Central memory CD8-positive, alpha-beta T cell (primary cell): ENCODE data around the gene SERINC2.
"Not testable (repeated sequence)": the region's sequence is repeated elsewhere in the genome, so short reads cannot be mapped to it uniquely, and the experiment has no call there.

Experiments
- ATAC-seq: fragments of 150-1000 bp; cut with Tn5 transposase; replicated peaks from 2 replicates; pipeline ENCODE4 v1.10.0; 2022; ENCODE audit warnings: mild to moderate bottlenecking, moderate FRiP score, moderate number of reproducible peaks; ENCODE audit not compliant: poor library complexity, severe bottlenecking; ENCODE audit errors: extremely low read depth
- DNase-seq, 2 donors: peaks; one replicate each; pipeline ENCODE4 v3.0.0; 2021; ENCODE audit warnings: low spot score in 2 of 2
- H3K27ac Mint-ChIP-seq: one replicate; pipeline ENCODE4 v1.8.0; 2022; ENCODE audit warnings: low read depth, mild to moderate bottlenecking, moderate library complexity, mixed read lengths
- H3K27me3 Mint-ChIP-seq: one replicate; pipeline ENCODE4 v1.8.0; 2022; ENCODE audit warnings: mixed read lengths
- H3K36me3 Mint-ChIP-seq: one replicate; pipeline ENCODE4 v1.8.0; 2022; ENCODE audit warnings: mild to moderate bottlenecking, moderate library complexity, mixed read lengths; ENCODE audit not compliant: insufficient read depth
- H3K4me1 Mint-ChIP-seq: one replicate; pipeline ENCODE4 v1.8.0; 2022; ENCODE audit warnings: mixed read lengths
- H3K4me3 Mint-ChIP-seq: one replicate; pipeline ENCODE4 v1.8.0; 2022; ENCODE audit warnings: mild to moderate bottlenecking, moderate library complexity, mixed read lengths
- H3K9me3 Mint-ChIP-seq: one replicate; pipeline ENCODE4 v1.8.0; 2022; ENCODE audit warnings: mixed read lengths

The SERINC2 gene

DNA sequence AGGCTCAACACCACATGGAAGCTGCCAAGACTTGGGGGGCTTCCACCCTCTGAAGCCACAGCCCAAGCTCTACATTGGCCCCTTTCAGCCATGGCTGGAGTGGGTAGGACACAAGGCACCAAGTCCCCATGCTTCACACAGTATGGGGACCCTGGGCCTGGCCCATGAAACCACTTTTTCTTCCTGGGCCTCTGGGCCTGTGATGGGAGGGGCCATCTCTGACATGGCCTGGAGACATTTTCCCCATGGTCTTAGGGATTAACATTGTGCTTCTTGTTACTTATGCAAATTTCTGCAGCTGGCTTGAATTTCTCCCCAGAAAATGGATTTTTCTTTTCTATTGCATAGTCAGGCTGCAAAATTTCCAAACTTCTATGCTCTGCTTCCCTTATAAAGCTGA is 60.5 kb downstream of the SERINC2 start:
- not testable (repeated sequence) for H3K36me3 Mint-ChIP-seq, H3K4me3 Mint-ChIP-seq, H3K27ac Mint-ChIP-seq

DNA sequence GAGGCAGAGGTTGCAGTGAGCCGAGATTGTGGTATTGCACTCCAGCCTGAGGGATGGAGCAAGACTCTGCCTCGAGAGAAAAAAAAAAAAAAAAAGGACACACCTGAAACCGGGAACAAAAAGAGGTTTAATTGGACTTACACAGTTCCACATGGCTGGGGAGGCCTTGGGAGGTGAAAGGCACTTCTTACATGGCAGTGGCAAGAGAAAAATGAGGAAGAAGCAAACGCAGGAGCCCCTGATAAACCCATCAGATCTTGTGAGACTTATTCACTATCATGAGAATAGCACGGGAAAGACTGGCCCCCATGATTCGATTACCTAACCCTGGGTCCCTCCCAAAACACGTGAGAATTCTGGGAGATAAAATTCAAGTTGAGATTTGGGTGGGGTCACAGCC is 61.6 kb downstream of the SERINC2 start:
- not testable (repeated sequence) for H3K4me1 Mint-ChIP-seq, H3K9me3 Mint-ChIP-seq, H3K36me3 Mint-ChIP-seq, DNase-seq, ATAC-seq, H3K4me3 Mint-ChIP-seq, H3K27ac Mint-ChIP-seq
- H3K27me3 Mint-ChIP-seq: peaks cover 79% of the 10 kb centered on the region

More for the DNA sequence above, 60.5 kb downstream of the SERINC2 start:
- peaks cover 83% of the 10 kb centered on the region for H3K27me3 Mint-ChIP-seq
- not testable (repeated sequence) for DNase-seq, H3K4me1 Mint-ChIP-seq, ATAC-seq, H3K9me3 Mint-ChIP-seq

GRCh38 chr1:31476891-31477846 is 64.2 kb downstream of the SERINC2 start:
- no peak overlapping the region for H3K4me3 Mint-ChIP-seq

GRCh38 chr1:31478167-31478566 is 65.2 kb downstream of the SERINC2 start:
- H3K27ac Mint-ChIP-seq: no peak overlapping the region
- no peaks in the 10 kb centered on the region for H3K36me3 Mint-ChIP-seq
- H3K9me3 Mint-ChIP-seq: peaks cover 5% of the 10 kb centered on the region
- H3K4me3 Mint-ChIP-seq: no peak overlapping the region
- H3K4me1 Mint-ChIP-seq: no peaks in the 10 kb centered on the region
- ATAC-seq: no peak
- no peak for DNase-seq
- peaks cover 64% of the 10 kb centered on the region for H3K27me3 Mint-ChIP-seq

More at GRCh38 chr1:31476891-31477846, 64.2 kb downstream of the SERINC2 start:
- ATAC-seq (no peak), DNase-seq (no peak)
- H3K27ac Mint-ChIP-seq: no peak overlapping the region
- H3K36me3 Mint-ChIP-seq: no peaks in the 10 kb centered on the region
- H3K4me1 Mint-ChIP-seq: no peaks in the 10 kb centered on the region
- peaks cover 71% of the 10 kb centered on the region for H3K27me3 Mint-ChIP-seq
- H3K9me3 Mint-ChIP-seq: peaks cover 5% of the 10 kb centered on the region

- Mint-ChIP-seq H3K27ac (no peak overlapping the region), H3K4me1 (no peaks in the 10 kb centered on the region), H3K27me3 (peaks cover 52% of the 10 kb centered on the region), H3K4me3 (no peak overlapping the region), H3K36me3 (no peaks in the 10 kb centered on the region), H3K9me3 (peaks cover 5% of the 10 kb centered on the region)
- DNase-seq (no peak), ATAC-seq (no peak)
Measured at GRCh38 chr1:31479811-31480210, 66.8 kb downstream of the SERINC2 start.

DNA sequence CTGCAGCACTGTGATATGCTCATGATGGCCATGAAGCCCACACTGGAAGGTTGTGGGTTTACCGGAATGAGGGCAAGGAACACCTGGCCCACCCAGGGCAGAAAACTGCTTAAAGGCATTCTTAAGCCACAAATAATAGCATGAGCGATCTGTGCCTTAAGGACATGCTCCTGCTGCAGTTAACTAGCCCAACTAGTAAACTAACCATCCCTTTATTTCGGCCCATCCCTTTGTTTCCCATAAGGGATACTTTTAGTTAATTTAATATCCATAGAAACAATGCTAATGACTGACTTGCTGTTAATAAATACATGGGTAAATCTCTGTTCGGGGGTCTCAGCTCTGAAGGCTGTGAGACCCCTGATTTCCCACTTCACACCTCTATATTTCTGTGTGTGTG is 67.4 kb downstream of the SERINC2 start:
- H3K4me3 Mint-ChIP-seq, ATAC-seq, H3K4me1 Mint-ChIP-seq, H3K27ac Mint-ChIP-seq, DNase-seq, H3K36me3 Mint-ChIP-seq, H3K9me3 Mint-ChIP-seq: not testable (repeated sequence)
- H3K27me3 Mint-ChIP-seq: peaks cover 46% of the 10 kb centered on the region

DNA sequence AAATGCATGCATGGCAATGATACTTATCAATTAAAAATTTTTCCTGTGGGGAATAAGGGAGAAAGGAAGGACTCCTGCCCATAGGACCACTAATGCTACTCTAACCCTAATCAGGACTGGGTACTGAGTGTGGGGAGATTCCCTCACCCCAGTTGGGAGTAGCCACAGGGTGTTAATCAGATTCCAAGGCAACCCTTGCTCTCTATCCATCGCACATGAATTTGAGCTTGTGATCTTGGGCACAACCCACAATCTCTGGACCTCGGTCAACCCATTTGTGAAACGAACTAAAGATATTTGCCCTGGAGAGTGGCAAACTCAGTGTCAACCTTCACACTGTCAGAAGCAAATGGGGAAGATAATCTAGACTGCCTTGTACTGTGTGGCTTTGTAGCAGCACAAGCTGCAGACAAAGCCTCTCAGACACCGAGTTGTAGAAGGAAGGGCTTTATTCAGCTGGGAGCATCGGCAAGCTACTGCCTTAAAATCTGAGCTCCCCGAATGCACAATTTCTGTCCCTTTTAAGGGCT is 69.5 kb downstream of the SERINC2 start:
- Mint-ChIP-seq H3K36me3 (peaks cover 5% of the 10 kb centered on the region), H3K4me1 (no peaks in the 10 kb centered on the region), H3K4me3 (no peak overlapping the region), H3K9me3 (peaks cover 5% of the 10 kb centered on the region), H3K27me3 (peaks cover 26% of the 10 kb centered on the region), H3K27ac (no peak overlapping the region)
- ATAC-seq (no peak), DNase-seq (no peak)

DNA sequence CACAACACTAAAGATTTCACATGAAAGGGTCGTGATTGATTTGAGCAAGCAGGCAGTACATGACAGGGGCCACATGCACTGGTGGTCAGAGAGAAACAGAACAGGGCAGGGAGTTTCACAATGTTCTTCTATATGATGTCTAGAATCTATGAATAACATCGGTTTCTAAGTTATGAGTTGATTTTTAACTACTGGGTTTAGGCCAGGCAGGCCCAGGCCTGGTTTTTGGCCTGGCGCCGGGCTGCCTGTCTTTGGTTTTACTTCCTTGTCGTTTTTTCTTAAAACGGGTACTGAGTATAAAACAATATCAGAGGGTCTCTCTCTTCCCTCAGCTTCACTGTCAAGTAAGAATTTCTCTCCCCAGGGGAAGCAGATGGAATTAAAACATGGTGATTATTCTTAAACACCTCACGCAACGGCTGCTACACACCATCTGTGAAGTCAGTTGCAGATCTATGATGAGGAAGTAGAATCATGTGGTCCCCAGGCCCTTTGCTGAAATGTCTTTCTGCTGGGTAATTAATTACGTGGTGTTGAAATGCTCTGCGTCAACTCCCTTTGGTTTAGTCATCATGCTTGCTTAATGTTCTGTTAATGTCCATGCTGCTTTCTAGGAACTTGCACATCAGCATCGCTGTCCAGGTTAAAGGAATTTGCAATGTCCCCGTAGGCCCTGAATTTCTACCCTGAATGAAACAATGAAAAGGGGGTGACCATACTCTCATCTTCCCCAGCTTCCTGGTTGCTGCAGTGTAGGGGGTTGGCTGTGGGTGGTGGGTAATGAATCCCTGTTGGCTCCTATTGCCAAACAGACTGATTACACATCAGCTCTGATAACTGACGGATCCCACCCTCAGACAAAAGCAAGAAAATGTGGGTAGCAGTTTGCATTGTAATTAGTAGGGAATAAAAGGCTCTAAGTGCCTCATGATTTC is 70.3 kb downstream of the SERINC2 start:
- H3K36me3 Mint-ChIP-seq: peaks cover 10% of the 10 kb centered on the region
- no peak overlapping the region for H3K27ac Mint-ChIP-seq
- H3K4me3 Mint-ChIP-seq: no peak overlapping the region
- H3K4me1 Mint-ChIP-seq: no peaks in the 10 kb centered on the region
- peaks cover 5% of the 10 kb centered on the region for H3K9me3 Mint-ChIP-seq
- ATAC-seq (no peak), DNase-seq (no peak)
- peaks cover 19% of the 10 kb centered on the region for H3K27me3 Mint-ChIP-seq
